NCI-H526 (cell line): ENCODE measurements around the gene TXNIP.

ENCODE experiments used
- DNase-seq, 2 experiments: peaks; one replicate each; lab custom pipeline; 2025; lab: John Stamatoyannopoulos, UW

The TXNIP gene

GRCh38 chr1:145963265-145964019 lies 32.9 kb downstream of the TXNIP start:
- peak in 1 of 2 experiments; percentile 55 for DNase-seq

- peak; percentile 22 to 61 for DNase-seq
Measured at GRCh38 chr1:145962157-145963102, 33.9 kb downstream of the TXNIP start.

GRCh38 chr1:145961425-145962156 lies 34.8 kb downstream of the TXNIP start:
- DNase-seq: peak; percentile 23 to 88

- peak; percentile 42 to 61 for DNase-seq
Measured at GRCh38 chr1:145961109-145961424, 35.3 kb downstream of the TXNIP start.

GRCh38 chr1:145960468-145961108 lies 35.8 kb downstream of the TXNIP start:
- DNase-seq: peak; percentile 64 to 93

- peak in 1 of 2 experiments; percentile 52 for DNase-seq
Measured at GRCh38 chr1:145959957-145960467, 36.4 kb downstream of the TXNIP start.

- no peak for DNase-seq
Measured at GRCh38 chr1:145959333-145959732, 37.0 kb downstream of the TXNIP start.

- no peak for DNase-seq
Measured at GRCh38 chr1:145958734-145959133, 37.6 kb downstream of the TXNIP start.

- DNase-seq: peak; percentile 99 to 100
Measured at GRCh38 chr1:145957443-145958319, 38.7 kb downstream of the TXNIP start, which contains the start of gene LIX1L. LIX1L (minus strand) TSS chr1:145958017; CDS start chr1:145957927, 90 bp downstream.

GRCh38 chr1:145956781-145957442 lies 39.5 kb downstream of the TXNIP start:
- peak in 1 of 2 experiments; percentile 48 for DNase-seq

GRCh38 chr1:145956361-145956760 lies 40.0 kb downstream of the TXNIP start:
- DNase-seq: no peak

- DNase-seq: no peak
Measured at GRCh38 chr1:145955436-145955835, 40.9 kb downstream of the TXNIP start.

GRCh38 chr1:145953861-145954260 lies 42.5 kb downstream of the TXNIP start:
- no peak for DNase-seq

GRCh38 chr1:145952903-145953302 lies 43.5 kb downstream of the TXNIP start:
- no peak for DNase-seq

GRCh38 chr1:145951526-145951925 lies 44.9 kb downstream of the TXNIP start:
- DNase-seq: no peak

- DNase-seq: no peak
Measured at GRCh38 chr1:145949219-145949618, 47.2 kb downstream of the TXNIP start.

- no peak for DNase-seq
Measured at GRCh38 chr1:145947551-145947950, 48.8 kb downstream of the TXNIP start.

- DNase-seq: no peak
Measured at GRCh38 chr1:145946477-145946986, 49.8 kb downstream of the TXNIP start.

GRCh38 chr1:145944532-145944931 lies 51.8 kb downstream of the TXNIP start:
- no peak for DNase-seq

GRCh38 chr1:145942871-145943270 lies 53.5 kb downstream of the TXNIP start:
- DNase-seq: no peak
